Measurements from ENCODE around the gene MACF1. TPM values are rescaled to one million over a fixed set of nuclear protein-coding genes. Genes with fewer than 3 reads are reported as not detected.

MACF1 gene
- total and polyA plus RNA-seq, 5 donors from 2014 or later = 21.8 to 431 (median 26.2) TPM

DNA sequence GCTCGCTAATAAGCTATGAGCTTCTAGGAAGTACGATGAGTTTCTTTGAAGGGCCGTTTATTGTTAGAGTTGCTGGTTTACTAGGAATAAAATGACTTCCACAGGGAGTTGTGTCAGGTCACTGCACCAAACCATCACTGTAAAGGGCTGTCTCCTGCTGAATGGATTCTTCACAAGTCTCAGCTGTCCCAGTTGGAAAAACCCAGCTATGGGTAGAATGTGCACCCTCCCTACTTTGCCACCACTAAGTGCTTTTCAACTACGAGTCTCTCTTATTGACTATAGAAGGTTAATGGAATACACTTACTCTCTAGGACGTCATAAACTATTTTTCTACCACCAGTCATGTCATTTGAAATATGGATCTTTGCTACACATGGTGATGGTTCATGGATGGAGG is 192.2 kb downstream of the MACF1 start:
- Mint-ChIP-seq H3K4me3 (peak overlapping the region in 1 of 4 donors; percentile 33), H3K27ac (peak overlapping the region in 1 of 3 donors; percentile 32), H3K4me1 (peaks cover 35 to 83% (median 54%) of the 10 kb centered on the region in 4 donors), H3K36me3 (peaks cover 21% of the 10 kb centered on the region), H3K9me3 (no peaks in the 10 kb centered on the region), H3K27me3 (no peaks in the 10 kb centered on the region)
- Histone ChIP-seq H3K9me3 (ENCODE audit: control insufficient read depth in 2 of 2, low read length in 2 of 2) (no peaks in the 10 kb centered on the region), H3K27ac (ENCODE audit: insufficient read depth, low read length, poor library complexity, severe bottlenecking) (no peak overlapping the region), H3K36me3 (ENCODE audit: control insufficient read depth, insufficient read depth, low read length) (peaks cover 13% of the 10 kb centered on the region), H3K27me3 (ENCODE audit: control insufficient read depth, insufficient read depth, low read length) (no peaks in the 10 kb centered on the region), H3K4me3 (ENCODE audit: low read depth, low read length) (no peak overlapping the region), H3K4me1 (ENCODE audit: control insufficient read depth, insufficient read depth, low read length, poor library complexity, severe bottlenecking) (peaks cover 38% of the 10 kb centered on the region)
- no peak for ATAC-seq (ENCODE audit: low read depth in 2 of 2)
- DNase-seq = no peak

DNA sequence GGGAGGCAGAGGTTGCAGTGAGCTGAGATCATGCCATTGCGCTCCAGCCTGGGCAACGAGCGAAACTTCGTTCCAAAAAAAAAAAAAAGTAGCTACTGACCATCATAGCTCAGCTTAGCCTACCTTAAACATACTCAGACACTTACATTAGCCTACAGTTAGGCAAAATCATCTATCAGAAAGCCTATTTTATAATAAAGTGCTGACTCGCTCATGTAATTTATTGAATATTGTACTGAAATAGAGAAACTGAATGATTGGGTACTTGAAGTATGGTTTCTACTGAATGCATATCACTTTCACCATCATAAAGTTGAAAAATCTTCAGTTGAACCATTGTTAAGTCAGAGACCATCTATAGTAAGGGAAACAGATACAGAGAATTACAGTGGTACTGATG is 193.0 kb downstream of the MACF1 start:
- H3K27me3 ChIP-seq (ENCODE audit: control insufficient read depth, insufficient read depth, low read length) = no peaks in the 10 kb centered on the region
- Mint-ChIP-seq H3K9me3 (no peaks in the 10 kb centered on the region), H3K27me3 (no peaks in the 10 kb centered on the region), H3K4me3 (peak overlapping the region in 1 of 4 donors; percentile 28), H3K4me1 (peaks cover 33 to 78% (median 49%) of the 10 kb centered on the region in 4 donors), H3K36me3 (peaks cover 19% of the 10 kb centered on the region), H3K27ac (no peak overlapping the region)
- peaks cover 10% of the 10 kb centered on the region for H3K36me3 ChIP-seq (ENCODE audit: control insufficient read depth, insufficient read depth, low read length)
- H3K4me3 ChIP-seq (ENCODE audit: low read depth, low read length) = no peak overlapping the region
- DNase-seq (no peak), ATAC-seq (ENCODE audit: low read depth in 2 of 2) (no peak)
- H3K4me1 ChIP-seq (ENCODE audit: control insufficient read depth, insufficient read depth, low read length, poor library complexity, severe bottlenecking) = peaks cover 38% of the 10 kb centered on the region
- no peak overlapping the region for H3K27ac ChIP-seq (ENCODE audit: insufficient read depth, low read length, poor library complexity, severe bottlenecking)
- H3K9me3 ChIP-seq (ENCODE audit: control insufficient read depth in 2 of 2, low read length in 2 of 2) = no peaks in the 10 kb centered on the region

DNA sequence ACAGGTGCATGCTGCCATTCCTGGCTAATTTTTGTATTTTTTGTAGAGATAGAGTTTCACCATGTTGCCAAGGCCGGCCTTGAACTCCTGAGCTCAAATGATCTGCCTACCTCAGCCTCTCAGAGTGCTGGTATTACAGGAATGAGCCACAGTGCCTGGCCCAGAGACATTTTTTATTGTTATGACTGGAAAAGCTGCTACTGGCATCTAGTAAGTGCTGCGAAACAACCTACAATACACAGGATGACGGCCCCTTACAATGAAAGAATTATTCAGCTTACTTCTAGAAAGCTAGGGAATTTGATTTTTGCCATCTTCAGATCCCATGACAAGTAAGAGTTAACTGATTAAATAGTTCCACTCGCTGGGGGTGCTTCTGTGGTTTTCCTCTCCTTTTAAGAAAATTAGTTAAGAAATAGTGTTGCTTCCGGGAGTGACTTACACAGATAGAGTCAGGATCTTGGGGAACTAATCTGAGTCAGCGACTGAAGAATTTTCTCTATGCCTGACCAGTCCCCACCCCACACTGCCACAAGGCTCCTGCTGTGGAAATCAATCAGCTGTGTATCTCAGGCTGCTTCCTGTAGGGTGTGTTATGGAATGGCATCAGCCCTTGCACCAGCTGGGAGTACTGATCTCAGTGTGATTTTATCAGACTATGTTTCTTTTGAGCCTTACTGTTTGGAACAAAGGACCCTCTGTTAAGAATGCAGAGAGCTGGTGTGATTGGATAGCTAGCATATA is 194.0 kb downstream of the MACF1 start:
- H3K36me3 Mint-ChIP-seq = peaks cover 18% of the 10 kb centered on the region
- peak in 1 of 3 donors; percentile 18 for DNase-seq
- peaks cover 38% of the 10 kb centered on the region for H3K4me1 ChIP-seq (ENCODE audit: control insufficient read depth, insufficient read depth, low read length, poor library complexity, severe bottlenecking)
- H3K4me3 Mint-ChIP-seq = peak overlapping the region; percentile 11 to 64 (median 16)
- peak; percentile 24 to 26 for ATAC-seq (ENCODE audit: low read depth in 2 of 2)
- H3K4me3 ChIP-seq (ENCODE audit: low read depth, low read length) = peak overlapping the region; percentile 1
- H3K9me3 Mint-ChIP-seq = no peaks in the 10 kb centered on the region
- H3K4me1 Mint-ChIP-seq = peaks cover 39 to 69% (median 46%) of the 10 kb centered on the region in 4 donors
- H3K36me3 ChIP-seq (ENCODE audit: control insufficient read depth, insufficient read depth, low read length) = peaks cover 12% of the 10 kb centered on the region
- no peaks in the 10 kb centered on the region for H3K27me3 Mint-ChIP-seq
- no peaks in the 10 kb centered on the region for H3K9me3 ChIP-seq (ENCODE audit: control insufficient read depth in 2 of 2, low read length in 2 of 2)
- H3K27ac Mint-ChIP-seq = peak overlapping the region; percentile 22 to 82 (median 48)
- H3K27me3 ChIP-seq (ENCODE audit: control insufficient read depth, insufficient read depth, low read length) = no peaks in the 10 kb centered on the region
- peak overlapping the region; percentile 18 for H3K27ac ChIP-seq (ENCODE audit: insufficient read depth, low read length, poor library complexity, severe bottlenecking)

DNA sequence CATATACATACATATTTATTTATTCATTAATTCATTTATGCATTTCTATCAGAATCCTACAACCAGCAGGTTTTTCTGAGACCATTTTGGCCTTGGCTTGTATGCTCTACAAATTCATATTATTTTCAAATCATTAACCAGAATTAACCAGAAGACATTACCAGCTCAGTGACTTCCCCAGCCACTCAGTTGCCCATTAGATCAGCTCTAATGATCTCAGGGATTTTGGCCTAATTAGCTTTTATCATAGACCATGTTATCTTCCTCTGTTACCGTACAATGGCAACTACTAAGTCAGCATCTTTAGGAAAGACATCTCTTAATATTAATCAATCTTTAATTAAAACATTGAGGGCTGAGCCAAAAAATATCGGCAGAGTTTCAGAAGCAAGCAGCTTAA is 196.6 kb downstream of the MACF1 start:
- no peak for DNase-seq
- no peak overlapping the region for H3K27ac Mint-ChIP-seq
- no peak for ATAC-seq (ENCODE audit: low read depth in 2 of 2)
- Histone ChIP-seq H3K4me1 (ENCODE audit: control insufficient read depth, insufficient read depth, low read length, poor library complexity, severe bottlenecking) (peaks cover 23% of the 10 kb centered on the region), H3K36me3 (ENCODE audit: control insufficient read depth, insufficient read depth, low read length) (peaks cover 12% of the 10 kb centered on the region), H3K4me3 (ENCODE audit: low read depth, low read length) (no peak overlapping the region), H3K27ac (ENCODE audit: insufficient read depth, low read length, poor library complexity, severe bottlenecking) (no peak overlapping the region), H3K27me3 (ENCODE audit: control insufficient read depth, insufficient read depth, low read length) (no peaks in the 10 kb centered on the region), H3K9me3 (ENCODE audit: control insufficient read depth in 2 of 2, low read length in 2 of 2) (no peaks in the 10 kb centered on the region)
- no peaks in the 10 kb centered on the region for H3K27me3 Mint-ChIP-seq
- peaks cover 16% of the 10 kb centered on the region for H3K36me3 Mint-ChIP-seq
- peak overlapping the region in 1 of 4 donors; percentile 3 for H3K4me3 Mint-ChIP-seq
- H3K9me3 Mint-ChIP-seq = no peaks in the 10 kb centered on the region
- H3K4me1 Mint-ChIP-seq = peaks cover 29 to 59% (median 44%) of the 10 kb centered on the region in 4 donors

DNA sequence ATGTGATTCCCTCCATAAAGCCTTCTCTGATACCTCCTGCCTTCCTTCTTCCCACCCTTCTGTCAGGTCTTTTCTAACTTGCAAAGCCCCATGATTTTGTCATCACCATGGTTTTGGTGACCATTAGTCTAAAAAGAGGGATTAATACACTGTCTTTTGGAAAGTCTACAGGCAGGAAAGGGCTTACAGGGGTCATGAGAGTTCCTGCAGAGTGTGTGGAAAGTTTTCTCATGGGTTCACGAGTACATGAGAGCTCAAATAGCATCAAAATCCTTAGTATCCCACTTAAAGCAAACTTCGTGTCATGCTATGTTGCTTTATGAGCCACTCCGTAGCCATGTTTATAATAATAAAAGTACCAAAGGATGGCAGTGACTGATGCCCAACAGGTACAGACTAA is 200.4 kb downstream of the MACF1 start:
- Histone ChIP-seq H3K4me3 (ENCODE audit: low read depth, low read length) (no peak overlapping the region), H3K9me3 (ENCODE audit: control insufficient read depth in 2 of 2, low read length in 2 of 2) (no peaks in the 10 kb centered on the region), H3K27me3 (ENCODE audit: control insufficient read depth, insufficient read depth, low read length) (no peaks in the 10 kb centered on the region), H3K27ac (ENCODE audit: insufficient read depth, low read length, poor library complexity, severe bottlenecking) (no peak overlapping the region), H3K36me3 (ENCODE audit: control insufficient read depth, insufficient read depth, low read length) (peaks cover 12% of the 10 kb centered on the region), H3K4me1 (ENCODE audit: control insufficient read depth, insufficient read depth, low read length, poor library complexity, severe bottlenecking) (peaks cover 30% of the 10 kb centered on the region)
- DNase-seq (no peak), ATAC-seq (ENCODE audit: low read depth in 2 of 2) (no peak)
- peak overlapping the region in 2 of 3 donors; percentile 44 to 78 for H3K27ac Mint-ChIP-seq
- no peaks in the 10 kb centered on the region for H3K9me3 Mint-ChIP-seq
- peaks cover 11% of the 10 kb centered on the region for H3K36me3 Mint-ChIP-seq
- H3K27me3 Mint-ChIP-seq = no peaks in the 10 kb centered on the region
- peak overlapping the region in 1 of 4 donors; percentile 37 for H3K4me3 Mint-ChIP-seq
- H3K4me1 Mint-ChIP-seq = peaks cover 34 to 48% (median 40%) of the 10 kb centered on the region in 4 donors

DNA sequence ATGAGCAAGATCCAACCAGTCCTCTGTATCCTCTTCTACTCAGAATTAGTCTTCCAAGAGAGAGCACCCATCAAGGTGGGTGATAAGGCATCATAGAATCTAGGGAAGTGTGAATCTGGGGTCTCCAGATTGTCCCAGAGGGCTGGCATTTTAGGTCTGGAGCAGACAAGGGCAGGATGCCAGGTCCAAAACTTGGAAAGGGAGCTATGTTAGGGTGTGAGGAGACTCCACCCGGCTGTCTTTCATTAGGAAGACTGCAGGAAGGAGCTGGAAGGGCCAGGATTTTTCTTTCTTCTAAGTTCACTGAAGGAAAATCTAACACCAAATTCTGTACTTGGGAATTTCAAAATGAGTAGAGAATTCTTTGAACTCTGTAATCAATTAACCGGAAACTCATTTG is 200.9 kb downstream of the MACF1 start:
- Histone ChIP-seq H3K4me3 (ENCODE audit: low read depth, low read length) (no peak overlapping the region), H3K27ac (ENCODE audit: insufficient read depth, low read length, poor library complexity, severe bottlenecking) (no peak overlapping the region), H3K9me3 (ENCODE audit: control insufficient read depth in 2 of 2, low read length in 2 of 2) (no peaks in the 10 kb centered on the region), H3K4me1 (ENCODE audit: control insufficient read depth, insufficient read depth, low read length, poor library complexity, severe bottlenecking) (peaks cover 35% of the 10 kb centered on the region), H3K27me3 (ENCODE audit: control insufficient read depth, insufficient read depth, low read length) (no peaks in the 10 kb centered on the region), H3K36me3 (ENCODE audit: control insufficient read depth, insufficient read depth, low read length) (peaks cover 7% of the 10 kb centered on the region)
- H3K4me3 Mint-ChIP-seq = peak overlapping the region in 3 of 4 donors; percentile 37 to 65 (median 54)
- H3K4me1 Mint-ChIP-seq = peaks cover 39 to 51% (median 44%) of the 10 kb centered on the region in 4 donors
- H3K27ac Mint-ChIP-seq = peak overlapping the region in 1 of 3 donors; percentile 78
- peaks cover 11% of the 10 kb centered on the region for H3K36me3 Mint-ChIP-seq
- ATAC-seq (ENCODE audit: low read depth in 2 of 2) (no peak), DNase-seq (no peak)
- no peaks in the 10 kb centered on the region for H3K9me3 Mint-ChIP-seq
- H3K27me3 Mint-ChIP-seq = no peaks in the 10 kb centered on the region

DNA sequence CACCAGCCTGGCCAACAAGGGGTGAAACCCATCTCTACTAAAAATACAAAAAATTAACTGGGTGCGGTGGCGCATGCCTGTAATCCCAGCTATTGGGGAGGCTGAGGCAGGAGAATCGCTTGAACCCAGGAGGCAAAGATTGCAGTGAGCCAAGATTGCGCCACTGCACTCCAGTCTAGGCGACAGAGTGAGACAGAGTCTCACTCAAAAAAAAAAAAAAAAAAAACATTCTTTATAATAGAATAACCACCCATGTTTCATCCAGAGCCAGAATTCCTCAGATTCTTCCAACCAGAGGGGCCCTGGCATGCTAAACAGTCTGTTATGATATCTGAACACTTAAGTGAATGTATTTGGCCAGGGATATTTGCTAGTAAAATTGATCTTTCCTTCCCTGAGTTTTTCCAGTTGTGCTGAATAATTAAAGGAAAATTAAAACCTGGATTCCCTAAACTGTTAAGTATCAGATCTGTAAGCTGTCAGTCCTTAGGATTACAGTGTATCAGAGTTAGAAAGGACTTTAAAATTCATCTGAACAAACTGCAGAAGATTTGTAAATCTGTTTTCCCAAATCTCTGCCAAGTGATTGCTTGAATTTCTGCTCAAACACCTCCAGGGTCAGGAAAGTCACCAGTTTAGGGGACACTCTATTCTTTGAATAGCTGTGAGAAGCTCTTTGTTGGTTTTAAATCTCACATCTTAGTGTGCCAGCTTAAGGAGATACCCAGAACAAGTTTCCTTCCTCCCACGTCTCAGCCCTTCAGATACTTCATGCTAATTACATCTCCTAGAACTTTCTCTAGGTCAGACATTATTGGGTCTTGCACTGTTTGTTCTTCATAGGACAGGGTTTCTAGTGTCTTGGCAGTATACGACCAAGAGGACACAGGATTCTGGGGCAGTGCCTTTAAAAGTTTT is 202.3 kb downstream of the MACF1 start:
- Histone ChIP-seq H3K9me3 (ENCODE audit: control insufficient read depth in 2 of 2, low read length in 2 of 2) (no peaks in the 10 kb centered on the region), H3K36me3 (ENCODE audit: control insufficient read depth, insufficient read depth, low read length) (peaks cover 3% of the 10 kb centered on the region), H3K27me3 (ENCODE audit: control insufficient read depth, insufficient read depth, low read length) (no peaks in the 10 kb centered on the region), H3K27ac (ENCODE audit: insufficient read depth, low read length, poor library complexity, severe bottlenecking) (peak overlapping the region; percentile 37), H3K4me3 (ENCODE audit: low read depth, low read length) (no peak overlapping the region), H3K4me1 (ENCODE audit: control insufficient read depth, insufficient read depth, low read length, poor library complexity, severe bottlenecking) (peaks cover 42% of the 10 kb centered on the region)
- H3K4me3 Mint-ChIP-seq = peak overlapping the region; percentile 90 to 94 (median 92)
- no peak for DNase-seq
- ATAC-seq (ENCODE audit: low read depth in 2 of 2) = no peak
- peaks cover 40 to 61% (median 51%) of the 10 kb centered on the region in 4 donors for H3K4me1 Mint-ChIP-seq
- peak overlapping the region in 1 of 3 donors; percentile 78 for H3K27ac Mint-ChIP-seq
- H3K9me3 Mint-ChIP-seq = no peaks in the 10 kb centered on the region
- peaks cover 11% of the 10 kb centered on the region for H3K36me3 Mint-ChIP-seq
- no peaks in the 10 kb centered on the region for H3K27me3 Mint-ChIP-seq

Data from CD4-positive, CD25-positive, alpha-beta regulatory T cell (primary cell).